HK-2 (cell line): ENCODE results near the gene PPP6R1.

Source experiments
- DNase-seq: peaks from one replicate; pipeline ENCODE4 v3.0.0-alpha.2; 2018; ENCODE audit not compliant: unreplicated experiment

PPP6R1 gene

DNA sequence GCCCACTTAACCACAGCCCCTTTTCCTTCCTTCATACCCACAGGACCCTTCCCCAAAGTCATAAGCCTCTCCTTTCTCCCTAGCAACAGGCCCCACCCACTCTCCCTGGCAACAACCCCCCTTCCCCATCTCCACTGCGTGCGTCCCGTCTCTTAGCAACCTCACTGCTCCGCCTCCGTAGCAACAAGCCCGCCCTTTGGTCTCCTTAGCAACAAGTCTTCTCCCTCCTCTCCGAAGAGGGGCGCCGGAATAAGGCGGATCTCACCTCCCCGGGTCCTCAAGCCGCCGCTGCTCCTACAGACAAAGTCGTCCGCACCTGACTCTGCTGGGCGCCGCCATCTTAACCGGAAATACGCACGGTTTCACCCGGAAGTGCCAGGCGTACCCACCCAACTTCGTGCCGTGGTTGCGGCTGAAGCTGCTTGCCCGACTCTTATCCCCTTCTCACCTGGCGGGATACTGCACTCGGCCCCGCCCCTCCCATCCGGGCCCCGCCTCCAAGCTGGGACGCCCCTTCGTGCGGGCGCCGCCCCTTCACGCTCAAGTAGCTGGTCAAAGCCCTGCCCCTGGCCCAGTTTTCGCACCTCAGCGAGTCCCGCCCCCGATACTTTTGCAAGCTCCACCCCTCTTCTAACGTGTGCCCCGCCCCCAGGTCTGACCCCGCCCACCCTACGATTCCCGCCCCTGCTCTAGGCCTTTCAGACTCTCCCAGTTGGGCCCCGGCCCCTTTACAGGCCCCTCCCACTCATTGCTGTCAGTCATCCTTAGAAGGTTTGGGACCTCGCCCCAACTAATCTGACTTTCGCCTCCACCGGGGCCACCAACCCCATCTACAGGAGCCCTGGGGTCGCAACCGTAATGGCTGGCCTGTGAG, 21.2 kb upstream of the PPP6R1 start, which contains the start of gene HSPBP1:
Gene HSPBP1, minus strand, starts transcription at position 341 of the 874 bp plus-strand sequence. CDS start 502 bp downstream, outside the sequence.
- peak; percentile 99 for DNase-seq

DNA sequence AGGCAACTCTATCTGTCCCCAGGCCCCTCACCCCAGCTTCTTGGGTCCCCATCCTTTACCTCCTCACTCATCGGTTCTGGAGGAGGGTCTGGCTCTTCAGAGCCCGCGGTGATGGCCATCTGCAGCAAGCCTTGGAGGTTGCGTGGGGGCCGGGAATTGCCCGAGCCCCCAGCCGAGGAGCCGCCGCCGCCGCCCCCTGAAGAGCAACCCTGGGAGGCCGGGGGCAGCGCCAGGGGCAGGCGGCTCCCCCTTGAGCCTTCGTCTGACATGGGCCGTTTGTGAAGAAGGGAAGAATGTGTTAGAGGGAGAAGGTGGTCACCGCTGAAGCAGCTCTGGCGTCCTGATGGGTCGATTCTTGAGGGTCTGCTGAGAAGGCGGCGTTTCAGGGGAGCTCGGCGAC, 20.5 kb upstream of the PPP6R1 start:
- no peak for DNase-seq

DNA sequence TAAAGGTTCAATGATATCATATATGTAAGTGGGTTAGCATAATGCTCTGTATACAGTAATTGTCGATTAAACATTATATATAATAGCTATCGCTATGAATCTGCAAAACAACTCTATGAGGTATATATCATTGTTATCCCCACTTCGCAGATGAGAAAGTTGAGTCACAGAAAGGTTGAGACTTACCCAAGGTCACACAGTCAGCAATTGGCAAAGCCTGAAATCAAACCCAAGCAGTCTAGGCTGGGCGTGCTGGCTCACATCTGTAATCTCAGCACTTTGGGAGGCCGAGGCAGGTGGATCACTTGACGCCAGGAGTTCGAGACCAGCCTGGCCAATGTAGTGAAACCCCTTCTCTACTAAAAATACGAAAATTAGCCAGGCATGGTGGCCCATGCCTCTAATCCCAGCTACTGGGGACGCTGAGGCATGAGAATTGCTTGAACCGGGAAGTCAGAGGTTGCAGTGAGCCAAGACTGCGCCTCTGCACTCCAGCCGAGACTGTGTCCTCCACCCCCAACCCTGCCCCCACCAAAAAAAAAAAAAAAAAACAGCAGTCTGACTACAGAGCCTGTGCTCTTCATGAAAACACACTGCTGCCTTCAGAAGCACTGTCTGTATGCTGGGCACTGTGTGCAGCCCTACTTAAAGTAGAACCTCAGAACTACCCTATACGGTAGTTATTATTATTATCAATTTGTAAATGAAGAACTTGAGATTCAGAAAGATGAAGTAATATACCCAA, 19.7 kb upstream of the PPP6R1 start:
- no peak for DNase-seq

DNA sequence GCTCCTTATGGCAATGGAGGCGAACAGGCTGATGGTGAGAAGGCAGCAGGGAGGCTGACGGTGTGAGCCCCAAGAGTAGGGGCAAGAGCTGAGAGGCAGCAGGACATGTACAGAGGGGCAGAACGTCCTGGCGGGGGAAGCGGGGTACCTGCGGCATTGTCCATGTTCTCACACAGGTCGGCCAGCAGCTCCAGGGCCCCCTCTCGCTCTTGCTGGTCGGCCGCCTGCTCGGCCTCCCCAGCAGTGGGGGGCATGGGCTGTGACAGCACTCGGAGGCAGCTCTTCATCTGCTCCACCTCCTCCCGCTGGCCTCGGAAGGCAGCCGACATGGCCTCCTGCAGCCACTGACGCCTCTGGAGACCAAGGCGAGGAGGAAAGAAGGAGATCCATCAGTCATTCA, 18.7 kb upstream of the PPP6R1 start:
- no peak for DNase-seq

DNA sequence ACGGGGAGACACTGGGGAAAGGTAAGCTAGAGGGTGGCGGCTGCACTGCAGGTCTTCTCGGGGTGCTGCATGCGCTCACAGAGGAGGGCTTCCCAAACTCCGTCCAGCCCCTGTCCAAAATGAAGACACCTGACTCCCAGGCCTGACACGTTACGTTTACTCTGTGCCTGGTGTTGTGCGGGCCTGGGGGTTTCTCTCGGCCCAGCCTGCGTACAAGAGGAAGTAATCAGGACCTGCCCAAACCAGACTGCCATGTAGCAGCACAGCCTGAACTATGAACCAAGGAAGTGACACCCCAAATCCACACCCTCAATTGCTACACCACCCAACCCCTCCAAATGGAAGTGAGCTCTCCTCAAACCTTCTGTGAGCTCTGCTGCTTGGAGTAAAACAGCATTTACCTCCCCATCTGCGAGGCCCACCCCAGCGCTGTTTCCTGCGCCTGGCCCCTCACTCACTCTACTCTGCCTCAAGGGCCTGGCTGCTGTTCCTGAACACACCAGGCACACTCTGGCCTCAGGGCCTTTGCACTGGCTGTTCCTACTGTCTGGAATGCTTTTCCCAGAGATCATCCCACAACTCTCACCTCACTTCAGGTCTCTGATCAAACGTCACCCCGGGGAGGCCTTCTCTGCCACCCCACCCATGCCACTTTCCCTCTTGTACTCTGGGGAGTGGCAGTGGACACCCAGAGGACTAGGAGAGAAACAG, 18.1 kb upstream of the PPP6R1 start:
- DNase-seq, result no peak

DNA sequence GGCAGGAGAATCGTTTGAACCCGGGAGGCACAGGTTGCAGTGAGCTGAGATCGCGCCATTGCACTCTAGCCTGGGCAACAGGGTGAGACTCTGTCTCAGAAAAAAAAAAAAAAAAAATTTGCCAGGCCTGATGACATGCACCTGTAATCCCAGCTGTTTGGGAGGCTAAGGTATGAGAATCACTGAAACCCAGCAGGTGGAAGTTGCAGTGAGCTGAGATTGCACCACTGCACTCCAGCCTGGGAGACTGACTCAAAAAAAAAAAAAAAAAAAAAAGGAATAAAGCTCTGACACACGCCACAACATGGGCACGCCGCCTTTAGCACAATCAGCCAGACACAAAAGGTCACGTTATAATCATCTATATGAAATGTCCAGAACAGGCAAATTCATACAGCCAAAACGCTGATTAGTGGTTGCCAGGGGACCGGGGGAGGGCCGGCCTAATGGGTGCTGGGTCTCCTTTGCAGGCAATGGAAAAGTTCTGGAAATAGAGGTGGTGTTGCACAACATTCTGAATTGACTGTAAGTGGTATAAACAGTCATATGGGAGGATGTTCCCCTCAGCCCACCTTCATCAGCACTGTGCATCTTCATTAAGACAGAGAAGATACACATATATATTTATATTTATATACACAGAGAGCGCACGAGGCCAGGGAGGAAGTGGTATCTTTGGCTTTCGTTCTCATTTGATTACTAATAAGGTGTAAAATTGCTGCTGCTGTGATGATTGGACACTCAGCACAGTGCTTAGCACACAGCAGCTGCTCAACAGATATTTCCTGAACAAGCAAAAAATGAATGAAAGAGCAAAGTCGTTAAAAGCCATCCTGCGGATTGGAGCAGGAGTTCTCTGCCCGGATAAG, 17.3 kb upstream of the PPP6R1 start:
- DNase-seq, result no peak

DNA sequence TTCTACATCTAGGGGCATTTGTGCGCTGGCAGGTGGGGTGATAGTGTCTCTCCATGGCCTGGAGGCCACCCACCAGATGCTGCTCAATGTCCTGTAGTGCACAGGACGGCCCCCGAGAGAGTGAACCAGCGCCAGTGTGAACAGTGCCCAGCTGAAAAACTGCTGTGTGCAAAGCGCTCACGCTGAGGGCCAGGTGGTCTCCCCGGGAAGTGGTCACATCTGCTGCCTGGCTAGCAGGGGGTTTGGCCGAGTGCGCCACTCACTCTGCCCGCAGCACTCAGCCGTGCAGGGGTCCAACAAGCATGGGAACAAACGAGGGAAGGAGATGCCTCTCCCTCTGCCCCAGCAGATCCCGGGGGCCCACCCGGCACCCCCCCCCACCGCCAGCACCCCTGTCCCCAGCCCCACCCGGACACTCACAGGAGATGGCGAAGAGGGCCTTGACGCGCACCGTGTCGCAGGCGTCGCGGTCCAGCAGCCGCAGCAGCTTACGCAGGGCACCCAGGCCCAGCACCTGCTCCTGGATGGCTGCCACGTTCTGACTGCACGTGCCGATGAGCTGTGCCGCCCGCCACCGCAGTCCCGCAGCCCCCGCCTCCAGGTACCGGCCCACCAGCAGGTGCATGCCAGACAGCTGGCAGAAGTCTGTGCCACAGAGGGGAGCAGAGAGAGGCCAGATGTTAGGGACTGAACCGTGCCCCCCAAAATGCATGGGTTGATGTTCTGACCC, 15.3 kb upstream of the PPP6R1 start:
- DNase-seq, result no peak

DNA sequence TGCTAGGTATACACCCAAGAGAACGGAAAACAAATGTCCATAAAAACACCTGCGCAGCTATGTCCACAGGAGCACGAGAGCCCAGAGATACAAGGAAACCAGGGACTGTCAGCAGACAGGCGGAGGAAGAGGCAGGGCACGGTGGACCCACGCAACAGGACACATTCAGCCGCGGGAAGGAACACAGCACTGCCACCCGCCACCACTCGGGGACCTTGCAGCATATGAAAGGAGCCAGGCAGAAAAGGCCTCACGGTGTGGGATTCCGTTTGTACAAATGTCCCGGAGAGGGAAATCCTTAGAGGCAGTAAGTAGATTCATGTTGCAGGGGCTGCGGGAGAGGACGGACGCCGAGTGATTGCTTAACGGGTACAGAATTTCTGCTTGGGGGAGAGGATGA, 13.3 kb upstream of the PPP6R1 start:
- DNase-seq, result no peak

DNA sequence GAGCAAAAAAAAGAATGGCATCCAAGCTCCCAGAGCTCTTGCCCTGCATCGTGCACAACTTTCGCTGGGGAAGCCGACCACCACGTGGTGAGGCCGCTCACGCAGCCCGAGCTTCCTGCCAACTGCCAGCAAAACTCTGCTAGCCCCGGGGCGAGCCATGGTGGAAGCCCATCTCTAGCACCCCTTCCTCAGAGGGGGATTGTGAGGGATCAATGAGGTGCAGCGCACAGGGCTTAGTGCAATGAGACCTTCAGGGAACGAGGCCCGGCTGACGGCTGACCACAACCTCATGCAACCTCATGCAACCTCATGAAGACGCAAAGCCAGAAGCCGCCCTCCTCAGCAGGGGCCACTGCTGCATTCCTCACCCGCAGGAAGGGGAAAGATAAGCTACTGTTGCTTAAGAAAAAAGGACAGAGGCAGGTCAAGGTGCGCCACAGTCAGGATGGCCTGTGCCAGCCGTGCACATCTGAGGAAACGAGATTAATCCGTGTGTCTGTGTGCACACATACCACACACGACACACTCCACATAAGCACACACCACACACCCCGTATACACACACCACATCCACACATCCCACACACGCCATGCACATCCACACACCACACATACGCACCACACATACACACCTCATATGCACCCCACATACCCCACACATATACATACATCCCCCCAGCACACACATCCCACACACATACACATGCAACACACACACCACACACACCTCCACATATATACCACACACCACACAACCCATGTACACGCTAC, 11.5 kb upstream of the PPP6R1 start:
- no peak for DNase-seq

DNA sequence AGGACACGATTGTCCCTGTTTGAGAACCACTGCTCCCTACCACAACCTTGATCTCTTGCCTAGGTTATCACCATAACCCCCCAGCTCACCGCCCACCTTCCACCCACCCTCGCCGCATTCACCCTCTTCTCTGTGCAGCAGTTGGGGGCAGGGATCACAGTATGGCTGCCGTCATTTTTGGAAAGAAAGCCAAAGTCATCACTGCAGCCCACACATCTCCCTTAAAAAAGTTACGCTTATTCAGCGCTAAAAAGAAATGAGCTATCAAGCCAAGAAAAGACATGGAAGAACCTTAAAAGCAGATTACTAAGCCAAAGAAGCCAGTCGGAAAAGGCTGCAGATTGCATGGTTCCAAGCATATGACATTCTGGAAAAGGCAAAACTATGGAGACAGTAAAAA, 10.5 kb upstream of the PPP6R1 start:
- DNase-seq, result no peak

DNA sequence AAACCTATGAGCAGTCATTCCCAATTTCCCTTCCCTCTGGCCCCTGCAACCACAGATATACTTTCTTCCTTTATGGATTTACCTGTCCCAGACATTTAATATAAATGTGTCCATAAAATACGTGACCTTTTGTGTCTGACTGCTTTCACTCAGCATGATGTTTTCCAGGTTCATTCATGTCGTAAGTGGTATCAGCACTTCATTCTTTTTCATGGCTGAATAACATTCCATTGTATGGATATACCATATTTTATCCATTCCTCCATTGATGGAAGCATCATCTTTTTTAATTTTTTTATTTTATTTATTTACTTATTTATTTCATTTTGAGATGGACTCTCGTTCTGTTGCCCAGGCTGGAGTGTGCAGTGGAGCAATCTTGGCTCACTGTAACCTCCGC, 8.0 kb upstream of the PPP6R1 start:
- no peak for DNase-seq

DNA sequence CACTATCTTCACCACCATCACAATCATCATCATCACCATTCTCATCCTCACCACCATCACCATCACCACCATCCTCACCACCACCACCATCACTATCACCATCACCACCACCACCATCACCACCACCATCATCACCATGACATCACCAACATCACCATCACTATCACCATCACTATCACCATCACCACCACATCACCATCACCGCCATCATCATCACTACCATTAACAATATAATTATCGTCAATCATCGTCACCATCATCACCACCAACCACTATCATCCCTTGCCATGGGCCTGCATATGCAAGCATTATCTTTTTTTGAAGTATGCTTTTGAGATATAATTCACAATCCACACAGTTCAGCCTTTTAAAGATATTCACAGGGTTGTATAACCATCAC, 7.6 kb upstream of the PPP6R1 start:
- no peak for DNase-seq

DNA sequence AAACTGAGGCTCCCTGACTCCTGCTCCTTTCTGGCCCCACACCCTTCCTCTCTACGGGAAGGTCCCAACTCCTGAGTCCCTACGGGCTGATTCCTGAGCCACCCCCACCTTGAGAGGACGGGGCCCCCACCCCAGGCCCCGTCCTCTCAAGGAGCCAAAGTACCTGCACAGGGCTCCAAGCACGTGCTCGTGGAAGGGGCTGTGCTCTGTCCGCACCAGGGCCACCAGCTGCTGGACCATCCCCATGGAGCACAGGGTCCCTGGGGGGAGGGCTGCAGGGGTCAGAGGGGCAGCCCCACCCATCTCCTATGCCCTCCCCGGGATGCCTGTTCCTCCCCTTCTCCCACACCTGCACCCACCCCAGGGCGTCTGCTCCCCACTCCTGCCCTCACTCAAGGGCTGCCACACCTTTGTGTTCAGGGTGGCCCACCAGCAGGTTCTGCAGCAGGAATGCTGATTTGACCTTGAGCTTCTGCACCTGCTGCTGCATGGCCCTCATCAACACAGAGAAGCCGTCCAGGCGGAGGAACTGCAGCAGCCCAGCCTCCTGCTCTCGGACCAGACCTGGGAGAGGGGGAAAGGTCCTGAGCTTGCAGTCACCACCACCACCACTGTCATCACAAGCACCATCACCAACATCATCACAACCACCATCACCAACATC, 7.0 kb upstream of the PPP6R1 start:
- DNase-seq, result no peak

DNA sequence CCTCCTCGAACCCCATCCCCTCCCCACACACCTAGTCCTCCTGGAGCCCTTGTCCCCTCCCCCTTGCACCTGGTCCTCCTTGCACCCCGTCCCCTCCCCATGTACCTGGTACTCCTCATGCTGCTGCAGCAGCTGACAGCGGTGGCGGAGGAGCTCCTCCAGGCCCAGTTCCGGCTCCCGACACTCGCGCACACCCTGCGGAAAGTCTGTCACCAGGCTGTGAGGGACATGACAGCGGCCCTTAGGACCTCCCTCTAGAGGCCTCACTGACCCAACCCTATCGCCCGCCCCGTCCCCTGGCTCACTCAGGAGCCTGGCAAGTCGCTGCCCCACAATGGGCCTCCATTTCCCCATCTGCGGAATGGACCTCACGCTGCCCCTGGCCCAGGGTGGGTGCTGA, 6.4 kb upstream of the PPP6R1 start:
- no peak for DNase-seq

DNA sequence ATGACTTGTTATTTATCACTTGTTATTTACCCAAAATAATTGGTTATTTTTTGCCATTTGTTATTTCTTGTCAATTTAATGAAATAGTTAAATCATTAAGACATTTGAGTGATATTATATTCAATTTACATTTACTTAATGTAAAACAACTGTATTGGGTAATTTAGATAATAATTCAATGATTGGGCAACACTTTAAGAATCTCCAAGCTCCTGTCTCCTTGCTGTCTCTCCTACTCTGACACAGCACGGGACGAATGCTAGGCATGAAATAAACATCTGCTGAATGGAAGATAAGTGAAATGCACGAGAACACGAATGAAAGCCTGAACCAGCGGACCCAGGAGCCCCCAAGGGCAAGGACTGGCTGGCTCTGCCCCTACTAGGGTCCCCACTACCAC, 5.7 kb upstream of the PPP6R1 start:
- DNase-seq, result no peak

DNA sequence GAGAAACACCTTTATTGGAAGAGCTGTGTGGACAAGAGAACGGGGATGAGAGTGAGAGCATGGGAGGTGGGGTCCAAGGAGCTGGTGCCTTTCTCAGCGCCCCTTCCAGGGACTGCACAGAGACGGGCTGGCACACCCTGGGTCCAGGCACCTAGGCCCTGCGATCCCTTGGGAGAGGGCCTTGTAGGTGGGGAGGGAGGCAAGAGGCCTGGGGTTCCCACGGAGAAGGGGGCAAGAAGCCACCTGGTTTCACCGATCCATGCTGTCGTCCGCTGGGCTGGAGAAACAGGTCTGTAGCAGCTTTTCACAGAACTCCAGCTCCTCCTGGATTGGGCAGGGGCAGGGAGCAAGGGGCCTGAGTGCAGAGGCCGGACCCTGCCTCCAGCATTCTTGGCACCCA, 3.5 kb upstream of the PPP6R1 start:
- DNase-seq, result no peak

DNA sequence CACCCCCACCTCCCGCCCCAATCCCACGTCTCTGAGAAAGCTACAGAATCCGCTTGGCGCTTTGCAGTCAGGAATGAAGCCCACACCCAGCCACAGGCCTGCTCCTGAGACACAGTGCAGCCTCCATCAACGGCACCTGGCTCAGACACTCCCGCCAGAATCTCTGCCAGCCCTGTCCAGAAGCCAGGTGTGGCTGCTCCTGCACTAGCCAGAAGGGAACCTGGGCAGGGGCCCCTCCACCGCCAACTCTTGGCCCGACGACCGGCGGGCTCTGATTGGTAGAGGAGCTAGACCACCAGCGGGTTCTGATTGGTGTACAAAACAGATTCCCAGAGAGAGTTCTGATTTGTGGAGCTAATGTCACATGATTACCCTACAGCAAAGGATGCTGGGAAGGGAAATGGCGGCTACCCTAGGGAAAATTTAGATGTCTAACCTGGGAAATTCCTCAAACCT, 2.9 kb upstream of the PPP6R1 start:
- no peak for DNase-seq

DNA sequence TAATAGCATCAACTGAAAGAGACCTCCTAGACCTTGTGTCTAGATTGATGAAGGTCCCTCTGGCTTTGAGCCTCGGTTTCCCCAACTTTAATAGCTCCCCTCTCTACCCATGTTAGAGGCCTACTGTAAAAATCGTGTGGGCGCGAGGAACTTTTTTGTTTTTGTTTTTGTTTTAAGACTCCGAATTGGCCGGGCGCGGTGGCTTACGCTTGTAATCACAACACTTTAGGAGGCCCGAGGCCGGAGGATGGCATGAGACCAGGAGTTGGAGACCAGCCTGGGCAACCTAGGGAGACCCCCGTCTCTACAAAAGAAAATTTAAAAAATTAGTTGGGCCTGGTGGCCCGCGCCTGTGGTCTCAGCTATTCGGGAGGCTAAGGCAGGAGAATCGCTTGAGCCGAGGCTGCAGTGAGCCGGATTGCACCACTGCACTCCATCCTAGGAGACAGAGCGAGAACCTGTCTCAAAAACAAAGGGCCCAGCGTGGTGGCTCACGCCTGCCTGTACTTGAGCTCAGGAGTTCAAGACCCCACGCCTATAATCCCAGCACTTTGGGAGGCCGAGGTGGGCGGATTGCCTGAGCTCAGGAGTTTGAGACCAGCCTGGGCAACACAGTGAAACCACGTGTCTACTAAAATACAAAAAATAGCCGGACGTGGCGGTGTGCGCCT, 858 bp upstream of the PPP6R1 start:
- no peak for DNase-seq

DNA sequence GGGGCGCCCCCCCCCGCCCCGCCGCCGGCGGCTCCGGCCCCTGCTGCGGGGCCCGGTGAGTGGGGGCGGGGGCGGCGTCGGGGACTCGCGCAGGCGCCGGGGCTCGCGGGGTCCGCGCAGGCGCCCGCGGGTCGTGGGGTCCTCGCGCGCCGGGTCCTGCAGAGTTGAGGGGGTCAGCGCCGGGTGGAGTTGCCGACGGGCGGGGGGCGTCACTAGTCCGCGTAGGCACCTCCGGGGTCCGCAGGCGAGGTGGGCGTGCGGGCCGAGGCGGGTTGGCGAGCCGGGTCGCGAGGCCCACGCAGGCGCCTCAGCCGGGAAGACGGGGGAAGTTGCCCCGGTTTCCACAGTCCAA, 365 bp downstream of the PPP6R1 start:
- peak; percentile 19 for DNase-seq
